GM19239 (cell line): ENCODE measurements around the gene MOK.

ENCODE experiments used
- DNase-seq: peaks from one replicate; pipeline ENCODE4 v3.0.0; 2011; ENCODE audit warnings: low spot score; ENCODE audit not compliant: insufficient read length
- FAIRE-seq: peaks from 2 replicates; lab custom pipeline; 2011; peaks lifted over from hg19 to GRCh38; lab: Jason Lieb, UNC

Gene MOK

GRCh38 chr14:102212356-102212755, 92.6 kb downstream of the MOK start:
- FAIRE-seq = no peak
- no peak for DNase-seq

DNA sequence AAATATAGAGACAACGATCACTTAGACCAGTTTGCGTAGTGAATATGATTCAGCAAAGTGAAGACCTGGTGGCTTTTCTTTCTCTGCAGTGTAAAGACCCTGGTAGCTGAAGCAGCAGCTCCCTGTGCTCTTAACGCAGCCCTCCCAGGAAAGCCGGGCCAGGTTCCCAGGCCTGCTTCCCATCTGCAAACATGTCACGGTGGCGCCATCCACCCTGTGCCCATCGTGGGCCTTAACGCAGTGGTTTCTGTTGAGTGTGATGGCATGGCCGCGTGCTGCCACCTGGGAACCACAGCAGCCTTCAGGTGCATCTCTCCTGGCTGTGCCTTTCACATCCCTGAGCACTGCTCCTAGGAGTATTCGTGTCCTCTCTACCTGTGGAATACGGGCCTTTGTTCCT, 93.7 kb downstream of the MOK start:
- no peak for FAIRE-seq

DNA sequence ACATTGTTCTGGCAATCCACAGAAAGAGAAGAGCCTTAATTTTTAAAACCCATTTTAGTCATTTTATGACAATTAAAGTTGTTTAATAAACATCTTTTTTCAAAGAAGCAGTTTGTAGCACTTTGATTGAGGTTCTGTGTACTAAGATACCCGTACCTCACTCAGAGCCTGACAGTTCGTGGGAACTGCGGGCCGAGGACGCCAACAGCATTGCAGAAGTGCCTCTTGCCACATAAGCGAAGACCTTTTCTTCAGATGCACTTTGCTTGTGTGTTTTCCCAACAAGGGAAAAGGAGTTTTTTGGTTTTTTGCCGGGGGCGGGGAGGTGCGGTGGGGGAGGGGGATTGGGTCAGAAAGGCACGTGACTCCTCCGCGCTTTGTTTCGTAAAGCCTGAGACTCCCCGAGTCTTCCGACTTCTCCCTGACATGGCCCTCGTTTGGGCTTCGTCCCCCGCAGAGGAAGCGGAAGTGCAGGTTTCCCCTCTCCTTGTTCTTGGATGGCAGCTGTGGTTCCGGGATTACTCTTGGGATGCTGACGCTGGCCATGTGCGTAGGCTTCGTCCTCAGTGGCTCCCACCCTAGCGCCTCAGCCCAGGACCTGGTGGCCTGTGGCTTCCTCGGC, 94.4 kb downstream of the MOK start:
- FAIRE-seq = no peak

More for the DNA sequence above, 93.7 kb downstream of the MOK start:
- DNase-seq = no peak

DNA sequence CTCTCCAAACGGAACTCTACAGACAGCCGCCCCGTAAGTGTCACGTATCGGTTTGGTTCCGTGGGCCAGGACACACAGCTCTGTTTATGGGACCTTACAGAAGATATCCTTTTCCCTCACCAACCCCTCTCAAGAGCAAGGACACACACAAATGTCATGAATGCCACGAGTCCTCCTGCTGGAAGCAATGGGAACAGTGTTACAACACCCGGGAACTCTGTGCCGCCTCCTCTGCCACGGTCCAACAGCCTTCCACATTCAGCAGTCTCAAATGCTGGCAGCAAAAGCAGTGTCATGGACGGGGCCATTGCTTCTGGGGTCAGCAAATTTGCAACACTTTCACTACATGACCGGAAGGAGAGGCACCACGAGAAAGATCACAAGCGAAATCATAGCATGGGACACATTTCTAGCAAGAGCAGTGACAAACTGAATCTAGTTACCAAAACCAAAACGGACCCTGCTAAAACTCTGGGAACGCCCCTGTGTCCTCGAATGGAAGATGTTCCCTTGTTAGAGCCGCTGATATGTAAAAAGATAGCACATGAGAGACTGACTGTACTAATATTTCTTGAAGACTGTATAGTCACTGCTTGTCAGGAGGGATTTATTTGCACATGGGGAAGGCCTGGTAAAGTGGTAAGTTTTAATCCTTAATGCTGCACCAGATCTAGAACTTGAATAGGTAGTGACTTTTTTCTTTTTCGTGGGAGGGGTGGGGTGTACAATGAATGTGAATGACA, 95.6 kb downstream of the MOK start:
- no peak for DNase-seq
- FAIRE-seq = no peak

More for the DNA sequence above, 94.4 kb downstream of the MOK start:
- no peak for DNase-seq

DNA sequence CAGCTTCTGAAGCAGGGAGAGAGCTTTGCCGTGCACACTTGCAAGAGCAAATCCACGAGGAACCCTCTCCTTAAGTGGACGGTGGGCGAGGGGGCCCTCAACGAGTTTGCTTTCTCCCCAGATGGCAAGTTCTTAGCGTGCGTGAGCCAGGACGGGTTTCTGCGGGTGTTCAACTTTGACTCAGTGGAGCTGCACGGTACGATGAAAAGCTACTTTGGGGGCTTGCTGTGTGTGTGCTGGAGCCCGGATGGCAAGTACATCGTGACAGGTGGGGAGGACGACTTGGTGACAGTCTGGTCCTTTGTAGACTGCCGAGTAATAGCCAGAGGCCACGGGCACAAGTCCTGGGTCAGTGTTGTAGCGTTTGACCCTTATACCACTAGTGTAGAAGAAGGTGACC, 96.2 kb downstream of the MOK start:
- no peak for DNase-seq
- no peak for FAIRE-seq

GRCh38 chr14:102207831-102208365, 97.1 kb downstream of the MOK start:
- FAIRE-seq = no peak
- DNase-seq = no peak

DNA sequence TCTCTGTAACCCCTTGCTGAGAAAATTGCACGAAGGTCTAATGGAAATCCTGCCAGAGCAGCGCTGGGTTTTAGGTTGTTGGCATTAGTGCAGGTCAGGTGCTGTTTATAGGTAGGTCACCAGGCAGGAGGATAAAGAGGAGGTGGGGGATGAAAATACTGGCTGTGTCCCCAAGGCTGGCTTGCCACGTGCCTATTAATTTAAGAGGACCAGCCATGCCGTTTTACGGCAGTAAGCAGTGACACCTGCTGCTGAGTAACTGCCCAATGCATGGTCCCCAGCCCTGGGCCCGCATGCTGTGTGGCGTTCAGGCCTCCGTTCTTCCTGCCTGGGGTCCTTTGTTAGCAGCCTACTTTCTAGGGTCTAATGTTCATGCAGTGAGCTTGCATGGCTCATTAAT, 98.0 kb downstream of the MOK start:
- no peak for DNase-seq
- no peak for FAIRE-seq

GRCh38 chr14:102205560-102205959, 99.4 kb downstream of the MOK start:
- FAIRE-seq (no peak), DNase-seq (no peak)

- no peak for FAIRE-seq
These were observed 101.6 kb downstream of the MOK start for GRCh38 chr14:102203382-102203781.

DNA sequence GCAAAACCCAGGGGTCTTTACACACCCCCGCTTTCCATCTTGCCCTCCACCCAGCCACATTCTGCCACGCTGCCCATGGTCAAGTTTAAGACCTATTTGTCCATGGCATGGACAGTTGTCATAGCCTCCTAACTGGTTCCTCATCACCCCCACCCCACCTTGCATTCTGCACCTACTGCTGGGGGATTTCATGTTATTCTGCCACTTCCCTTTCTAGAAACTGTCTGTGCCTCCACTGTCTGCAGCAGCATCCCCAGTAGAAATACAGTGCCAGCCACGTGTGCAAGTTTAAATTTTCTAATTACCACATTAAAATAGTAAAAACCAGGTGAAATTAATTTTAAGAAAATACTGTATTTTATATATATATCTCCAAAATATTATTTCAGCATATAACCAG, 102.0 kb downstream of the MOK start:
- no peak for FAIRE-seq

More at GRCh38 chr14:102203382-102203781, 101.6 kb downstream of the MOK start:
- no peak for DNase-seq

DNA sequence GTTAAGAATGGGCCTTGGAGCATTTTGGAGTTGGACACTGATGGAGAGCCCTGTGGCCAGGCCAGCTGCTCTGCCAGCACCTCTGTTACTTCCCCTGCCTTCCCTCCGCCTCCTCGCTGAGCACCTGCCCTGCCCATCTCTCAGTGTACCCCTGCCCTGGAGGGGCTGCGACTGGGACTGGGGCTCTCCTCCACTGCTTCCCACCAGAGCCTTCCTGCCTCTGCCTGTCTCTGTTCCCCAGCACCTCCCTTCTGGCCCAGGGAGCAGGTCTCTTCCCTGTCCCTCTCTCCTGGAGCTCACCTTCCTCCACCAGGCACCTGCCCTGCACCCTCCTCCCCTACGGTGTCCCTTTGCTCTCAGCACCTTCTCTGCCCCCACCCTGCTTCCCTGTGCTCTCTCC, 103.2 kb downstream of the MOK start:
- DNase-seq (no peak), FAIRE-seq (no peak)

More for the DNA sequence above, 102.0 kb downstream of the MOK start:
- no peak for DNase-seq

DNA sequence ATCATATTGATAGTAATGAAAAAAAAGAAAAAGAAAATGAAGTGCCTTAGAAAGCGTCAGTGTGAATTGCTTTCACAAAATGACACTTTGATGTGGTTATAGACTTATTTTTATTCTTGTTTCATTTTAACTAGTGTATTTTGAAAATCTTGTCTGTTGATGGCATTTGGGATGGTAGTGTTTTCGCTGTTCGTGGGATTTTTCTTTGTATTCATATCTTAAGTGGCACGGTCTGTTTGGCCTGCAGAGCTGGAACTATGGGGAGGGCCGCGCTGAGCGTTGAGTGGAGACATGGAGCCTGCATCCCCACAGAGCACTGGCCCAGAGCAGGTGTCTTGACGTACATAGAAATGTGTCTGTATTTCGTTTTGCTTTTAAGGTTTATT, 103.6 kb downstream of the MOK start:
- FAIRE-seq (peak; percentile 63), DNase-seq (no peak)

- no peak for DNase-seq
- FAIRE-seq = no peak
These were observed 104.1 kb downstream of the MOK start for GRCh38 chr14:102200690-102201352.

- DNase-seq (no peak), FAIRE-seq (no peak)
These were observed 107.6 kb downstream of the MOK start for GRCh38 chr14:102197317-102197853.

DNA sequence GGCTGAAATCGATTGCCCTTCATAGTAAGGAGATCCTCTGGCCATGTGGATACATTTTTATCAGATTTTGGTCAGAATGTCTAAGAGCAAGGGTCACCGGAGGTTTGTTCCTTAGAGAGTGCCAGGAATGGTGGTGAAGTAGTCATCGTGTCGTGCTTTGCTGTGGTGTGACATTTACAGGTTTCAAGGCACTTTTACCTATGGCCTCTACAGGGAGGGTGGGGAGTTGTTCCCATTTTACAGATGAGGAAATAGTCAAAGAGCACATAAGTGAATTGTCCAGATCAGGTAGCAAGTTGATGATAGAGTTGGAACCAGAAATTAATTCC, 108.1 kb downstream of the MOK start:
- DNase-seq (no peak), FAIRE-seq (no peak)

GRCh38 chr14:102196039-102196901, 108.7 kb downstream of the MOK start:
- FAIRE-seq (no peak), DNase-seq (no peak)

DNA sequence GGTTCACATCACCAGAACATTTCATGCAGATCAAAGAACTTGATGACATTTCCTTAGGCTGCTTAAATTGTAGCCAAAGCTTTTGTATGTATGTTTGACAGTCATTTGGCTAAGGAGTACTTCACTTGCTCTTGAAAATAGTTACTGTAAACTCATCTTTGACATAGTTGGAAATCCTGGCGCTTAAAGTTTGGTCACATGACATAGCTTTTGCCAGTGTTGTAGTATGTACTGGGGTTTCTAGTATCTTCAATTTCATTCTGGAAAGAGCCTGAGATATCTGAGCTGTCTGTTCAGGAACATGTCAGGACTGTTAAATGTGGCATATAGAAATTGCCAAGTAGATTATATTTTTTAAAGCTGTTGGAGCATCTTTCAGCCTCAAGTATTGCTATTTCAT, 109.5 kb downstream of the MOK start:
- no peak for DNase-seq
- FAIRE-seq = no peak

- FAIRE-seq = no peak
- DNase-seq = no peak
These were observed 110.1 kb downstream of the MOK start for GRCh38 chr14:102194856-102195255.

DNA sequence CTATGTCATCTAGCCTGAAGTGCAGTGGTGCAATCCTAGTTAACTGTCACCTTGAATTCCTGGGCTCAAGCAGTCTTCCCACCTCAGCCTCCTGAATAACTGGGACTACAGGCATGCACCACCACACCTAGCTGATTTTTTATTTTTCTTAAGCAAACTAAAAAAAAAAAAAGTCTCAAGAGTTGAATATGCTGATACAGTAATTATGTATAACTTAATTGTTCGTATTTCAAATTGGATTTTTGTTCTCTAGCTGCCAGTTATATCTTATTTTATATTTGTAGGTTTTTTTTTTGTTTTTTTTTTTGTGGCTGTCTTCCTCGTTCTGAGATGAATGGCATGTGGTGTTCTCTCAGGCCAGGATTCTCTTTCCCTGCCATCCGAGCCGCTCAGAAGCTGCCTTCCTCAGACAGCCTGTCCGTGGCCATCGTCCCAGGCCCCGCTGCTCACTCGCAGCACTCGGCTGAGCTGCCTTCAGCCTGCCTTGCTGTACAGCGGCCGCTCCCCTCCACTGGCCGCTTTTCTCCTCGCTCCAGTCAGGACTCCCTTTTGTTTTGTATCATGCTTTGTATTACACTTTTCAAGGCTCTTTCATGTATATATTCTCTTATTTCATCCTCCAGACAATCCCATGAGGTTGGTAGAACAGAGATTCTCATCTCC, 112.0 kb downstream of the MOK start:
- FAIRE-seq (no peak), DNase-seq (no peak)

DNA sequence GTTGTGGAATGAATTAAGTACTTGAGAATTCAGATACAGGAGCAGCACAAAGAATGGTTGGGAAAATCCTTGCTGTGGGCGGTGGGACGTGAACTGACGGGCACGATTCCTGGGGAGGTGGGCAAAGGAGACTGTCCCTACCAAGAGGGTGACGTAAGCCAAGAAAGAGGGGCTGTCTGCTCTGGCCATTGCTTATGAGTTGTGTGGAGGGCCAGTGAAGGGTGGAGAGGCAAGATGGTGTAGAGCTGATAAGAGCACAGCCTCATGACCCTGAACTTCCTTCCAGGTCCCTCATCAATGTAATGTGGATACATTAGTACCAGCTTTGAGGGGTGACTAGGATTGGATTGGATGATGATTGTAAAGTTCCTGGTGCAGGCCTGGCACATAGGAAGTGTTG, 115.1 kb downstream of the MOK start:
- DNase-seq = no peak
- no peak for FAIRE-seq
